ENCODE results near the gene ENKD1. TPM values are rescaled to one million over a fixed set of nuclear protein-coding genes. Genes with fewer than 3 reads are reported as not detected.

Gene ENKD1, protein sequence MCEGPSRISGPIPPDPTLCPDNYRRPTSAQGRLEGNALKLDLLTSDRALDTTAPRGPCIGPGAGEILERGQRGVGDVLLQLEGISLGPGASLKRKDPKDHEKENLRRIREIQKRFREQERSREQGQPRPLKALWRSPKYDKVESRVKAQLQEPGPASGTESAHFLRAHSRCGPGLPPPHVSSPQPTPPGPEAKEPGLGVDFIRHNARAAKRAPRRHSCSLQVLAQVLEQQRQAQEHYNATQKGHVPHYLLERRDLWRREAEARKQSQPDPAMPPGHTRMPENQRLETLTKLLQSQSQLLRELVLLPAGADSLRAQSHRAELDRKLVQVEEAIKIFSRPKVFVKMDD
- total RNA-seq (2022; extraction: Qiagen RNA extraction): 6.6 to 12.8 TPM (median 11.7 TPM) in 5 replicates

DNA sequence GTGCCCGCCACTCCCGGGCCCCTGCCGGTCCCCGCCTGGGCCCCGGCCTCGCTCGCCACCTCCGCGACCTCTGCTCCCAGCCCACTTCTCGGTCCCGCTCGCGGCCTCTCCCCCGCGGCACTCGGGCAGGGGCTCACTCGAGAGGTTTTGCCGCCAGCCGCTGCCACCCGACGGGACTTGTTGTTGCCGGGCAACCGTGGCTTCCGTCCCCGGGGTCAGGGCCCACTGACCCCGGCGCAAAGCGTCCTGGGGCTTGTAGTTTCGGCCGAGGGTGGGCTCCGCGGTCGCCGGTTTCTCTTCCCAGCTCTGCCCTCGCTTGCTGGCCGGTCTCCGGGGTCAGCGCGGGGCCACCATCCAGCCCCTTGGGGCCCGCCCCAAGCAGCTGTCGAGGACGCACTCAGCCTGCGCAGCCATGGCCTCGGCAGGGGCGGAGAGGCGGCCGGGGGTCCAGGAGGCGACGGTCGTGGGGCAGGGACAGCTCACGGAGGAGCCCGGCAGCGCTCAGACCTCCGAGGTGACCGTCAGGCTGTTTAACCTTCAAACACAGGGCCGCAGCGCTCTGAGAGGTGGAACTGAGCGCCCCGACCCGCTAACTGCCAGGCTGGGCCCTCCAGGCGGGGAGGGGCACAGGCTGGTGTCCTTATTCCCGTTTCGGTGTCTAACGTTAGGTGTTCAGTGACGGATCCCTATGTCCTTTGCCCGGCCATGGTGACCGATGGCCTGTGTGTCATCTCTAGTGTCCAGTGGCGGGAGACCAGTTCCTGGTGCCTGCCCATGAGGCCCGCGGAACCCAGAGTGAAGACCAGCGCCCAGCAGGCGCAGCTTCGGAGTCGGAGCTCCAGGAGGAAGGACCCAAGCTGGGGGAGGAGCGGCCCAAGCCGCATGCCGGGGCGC is at the start of gene ENKD1, which contains the start of gene C16orf86:
TSS of gene ENKD1 (minus strand) at position 192 of the 894 bp plus-strand sequence. CDS start 308 bp downstream, outside the sequence.
TSS of gene C16orf86 (plus strand) at position 256 of the 894 bp plus-strand sequence. CDS start at position 413, 157 bp downstream.

DNA sequence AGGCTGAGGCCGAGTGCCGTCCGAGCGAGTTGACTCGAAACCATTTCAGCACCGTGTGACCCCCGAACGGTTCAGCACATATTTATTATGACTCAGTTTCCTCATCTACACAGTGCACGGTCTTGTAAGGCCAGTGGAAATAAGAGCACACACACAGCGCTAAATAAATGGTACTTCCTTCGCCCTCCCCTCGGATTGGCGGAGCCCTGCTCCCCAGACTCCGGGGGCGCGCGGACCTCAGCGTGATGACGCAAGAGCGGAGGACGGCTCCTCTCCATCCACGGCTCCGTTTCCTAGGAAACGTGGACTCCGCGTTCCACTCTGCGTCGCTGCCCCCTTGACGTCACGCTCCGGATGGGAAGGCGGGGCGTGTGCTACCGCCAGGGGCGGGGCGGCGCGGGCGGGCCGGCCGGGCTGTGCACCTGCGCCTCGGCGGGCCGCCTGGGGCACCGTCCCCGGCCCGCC is 6.0 kb downstream of the ENKD1 start, which contains the start of gene PARD6A:
TSS of gene PARD6A (plus strand) at position 397 of the 465 bp plus-strand sequence. CDS start 79 bp downstream, outside the sequence.

DNA sequence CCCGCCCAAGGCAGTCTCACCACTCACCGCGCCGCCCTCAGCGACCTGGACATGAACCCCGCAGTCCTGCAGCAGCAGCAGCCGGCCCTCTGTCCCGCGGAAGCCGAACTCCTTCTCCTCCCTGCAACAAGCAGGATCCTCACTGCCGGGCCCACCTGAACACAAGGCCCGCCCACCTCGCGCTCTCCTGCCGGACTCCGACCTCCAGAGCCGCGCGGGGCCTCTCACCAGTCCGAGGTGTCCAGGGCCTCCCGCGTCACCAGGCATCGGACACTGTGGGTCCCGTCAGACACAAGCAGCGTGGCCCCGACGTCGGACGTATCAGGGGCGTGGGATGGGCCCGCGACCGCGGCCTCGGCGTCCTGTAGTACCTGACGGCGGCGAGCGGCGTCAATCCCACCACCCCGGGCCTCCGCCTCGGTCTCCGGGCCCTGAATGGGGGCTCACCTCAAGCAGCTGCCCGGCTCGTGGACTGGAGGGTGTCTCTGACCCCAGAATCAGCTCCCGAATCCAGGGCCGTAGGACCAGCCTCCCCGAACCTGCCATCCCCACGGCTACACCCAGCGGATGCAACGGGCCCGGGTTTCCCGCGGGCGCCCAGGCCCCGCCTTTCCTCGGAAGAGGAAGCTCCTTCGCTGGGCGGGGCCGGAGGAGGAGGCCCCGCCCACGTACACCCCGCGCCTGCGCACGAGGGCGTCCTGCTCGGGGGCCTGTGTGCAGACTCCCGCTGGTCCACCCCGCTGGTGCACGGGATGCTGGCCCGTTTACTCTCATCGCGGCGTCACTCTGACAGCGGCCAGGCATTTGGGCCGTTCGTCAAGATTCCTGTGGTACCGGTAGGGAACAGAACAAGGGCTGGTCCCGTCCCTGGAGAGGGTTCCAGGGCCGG is 6.6 kb downstream of the ENKD1 start, which contains the start of gene ACD:
TSS of gene ACD (minus strand) at position 586 of the 889 bp plus-strand sequence. CDS start at position 546, 40 bp downstream.

Other genes starting within 250 kb of the ENKD1 start
- 2.0 to 2.3 TPM (median 2.2 TPM) in 5 replicates for gene HSD11B2, start 235.6 kb downstream of the ENKD1 start, total RNA-seq (2022; extraction: Qiagen RNA extraction)
- 102 to 121 TPM (median 114 TPM) in 5 replicates for gene ATP6V0D1, start 185.6 kb downstream of the ENKD1 start, total RNA-seq (2022; extraction: Qiagen RNA extraction)
- gene AGRP, start 183.2 kb downstream of the ENKD1 start, total RNA-seq (2022; extraction: Qiagen RNA extraction): 0.20 TPM in 1 of 5 replicates, not detected in the others
- gene RIPOR1, start 137.9 kb downstream of the ENKD1 start, total RNA-seq (2022; extraction: Qiagen RNA extraction): 38.8 to 45.9 TPM (median 43.7 TPM) in 5 replicates
- gene CTCF, start 104.2 kb downstream of the ENKD1 start, total RNA-seq (2022; extraction: Qiagen RNA extraction): 31.5 to 41.8 TPM (median 34.4 TPM) in 5 replicates
- 1.5 to 2.7 TPM (median 2.2 TPM) in 5 replicates for gene CARMIL2, start 21.6 kb downstream of the ENKD1 start, total RNA-seq (2022; extraction: Qiagen RNA extraction)
- 33.0 to 37.8 TPM (median 35.2 TPM) in 5 replicates for gene ACD, start 6.5 kb downstream of the ENKD1 start, total RNA-seq (2022; extraction: Qiagen RNA extraction)
- 1.5 to 2.4 TPM (median 2.2 TPM) in 5 replicates for gene PARD6A, start 5.8 kb downstream of the ENKD1 start, total RNA-seq (2022; extraction: Qiagen RNA extraction)
- 0.05 to 0.13 TPM in 2 of 5 replicates, not detected in the others for gene C16orf86, start 64 bp upstream of the ENKD1 start, total RNA-seq (2022; extraction: Qiagen RNA extraction)
- 15.8 to 18.5 TPM (median 16.2 TPM) in 5 replicates for gene GFOD2, start 52.6 kb upstream of the ENKD1 start, total RNA-seq (2022; extraction: Qiagen RNA extraction)
- gene RANBP10, start 139.8 kb upstream of the ENKD1 start, total RNA-seq (2022; extraction: Qiagen RNA extraction): 8.2 to 9.6 TPM (median 8.8 TPM) in 5 replicates
- gene TSNAXIP1, start 140.1 kb upstream of the ENKD1 start, total RNA-seq (2022; extraction: Qiagen RNA extraction): 0.31 to 0.78 TPM (median 0.48 TPM) in 5 replicates
- gene THAP11, start 175.6 kb upstream of the ENKD1 start, total RNA-seq (2022; extraction: Qiagen RNA extraction): 30.7 to 42.9 TPM (median 39.1 TPM) in 5 replicates
- 230 to 249 TPM (median 238 TPM) in 5 replicates for gene NUTF2, start 180.2 kb upstream of the ENKD1 start, total RNA-seq (2022; extraction: Qiagen RNA extraction)
- 24.3 to 27.5 TPM (median 26.6 TPM) in 5 replicates for gene CENPT, start 180.9 kb upstream of the ENKD1 start, total RNA-seq (2022; extraction: Qiagen RNA extraction)
- gene EDC4, start 206.3 kb upstream of the ENKD1 start, total RNA-seq (2022; extraction: Qiagen RNA extraction): 55.4 to 57.6 TPM (median 56.0 TPM) in 5 replicates
- gene NRN1L, start 218.1 kb upstream of the ENKD1 start, total RNA-seq (2022; extraction: Qiagen RNA extraction): 0.17 to 0.32 TPM (median 0.23 TPM) in 3 of 5 replicates, not detected in the others
- gene PSKH1, start 226.5 kb upstream of the ENKD1 start, total RNA-seq (2022; extraction: Qiagen RNA extraction): 13.2 to 16.0 TPM (median 14.7 TPM) in 5 replicates

All from A549 treated with Hydrocortisone at 1 μM for 4 hours (cell line).